Neural cell (in vitro differentiated cells): ENCODE data around the gene FOLR2. TPM values are rescaled to one million over a fixed set of nuclear protein-coding genes. Genes with fewer than 3 reads are reported as not detected.
"Not testable (repeated sequence)": the region's sequence is repeated elsewhere in the genome, so short reads cannot be mapped to it uniquely, and the experiment has no call there.

Experiments
- H2AFZ ChIP-seq: fragments of 200-600, 300-800 bp; sonication (generic), shearing (Covaris generic); 2 replicates; pipeline ENCODE4 v1.6.0; 2014; ENCODE audit warnings: low read depth, mild to moderate bottlenecking, antibody characterized with exemption, low read length, moderate library complexity
- H3F3A ChIP-seq: fragments of 200-600 bp; shearing (Covaris generic); 2 replicates; pipeline ENCODE4 v1.6.1; 2016; ENCODE audit warnings: mild to moderate bottlenecking, moderate library complexity, mixed read lengths, antibody characterized with exemption, low read length; ENCODE audit not compliant: insufficient read depth, poor library complexity, severe bottlenecking
- H3K27ac ChIP-seq: fragments of 200-600, 300-800 bp; sonication (generic), shearing (Covaris generic); 2 replicates; pipeline ENCODE4 v1.5.1; 2014; ENCODE audit warnings: mild to moderate bottlenecking, low read length, moderate library complexity
- H3K27me3 ChIP-seq: fragments of 300-800, 200-600 bp; sonication (generic), shearing (Covaris generic); 2 replicates; pipeline ENCODE4 v1.6.0; 2014; ENCODE audit warnings: mild to moderate bottlenecking, low read depth, low read length, moderate library complexity; ENCODE audit not compliant: insufficient read depth
- H3K36me3 ChIP-seq: fragments of 300-800, 200-600 bp; sonication (generic), shearing (Covaris generic); 2 replicates; pipeline ENCODE4 v1.5.1; 2014; ENCODE audit warnings: mild to moderate bottlenecking, antibody characterized with exemption, low read length, moderate library complexity; ENCODE audit not compliant: insufficient read depth
- H3K4me2 ChIP-seq: fragments of 300-800, 200-600 bp; sonication (generic), shearing (Covaris generic); 2 replicates; pipeline ENCODE4 v1.6.0; 2014; ENCODE audit warnings: mild to moderate bottlenecking, low read length
- H3K4me3 ChIP-seq: fragments of 300-800, 200-600 bp; sonication (generic), shearing (Covaris generic); 2 replicates; pipeline ENCODE4 v1.5.1; 2014; ENCODE audit warnings: mild to moderate bottlenecking, low read length, moderate library complexity
- H3K79me2 ChIP-seq: fragments of 200-600 bp; shearing (Covaris generic); replicated peaks from 2 replicates; pipeline ENCODE4 v1.6.0; 2014; ENCODE audit warnings: mild to moderate bottlenecking, low read length, moderate library complexity; ENCODE audit not compliant: insufficient read depth
- H3K9ac ChIP-seq: fragments of 300-800, 200-600 bp; sonication (generic), shearing (Covaris generic); 2 replicates; pipeline ENCODE4 v1.6.1; 2016; ENCODE audit warnings: mild to moderate bottlenecking, low read length, mixed read lengths
- H3K9me2 ChIP-seq: fragments of 200-600 bp; shearing (Covaris generic); 2 replicates; pipeline ENCODE4 v1.6.1; 2016; ENCODE audit warnings: mild to moderate bottlenecking, low read length, mixed read lengths; ENCODE audit not compliant: insufficient read depth
- H3K9me3 ChIP-seq: fragments of 200-600, 300-800 bp; sonication (generic), shearing (Covaris generic); 2 replicates; pipeline ENCODE4 v1.6.1; 2016; ENCODE audit warnings: mild to moderate bottlenecking, mixed run types, low read length, moderate library complexity, mixed read lengths
- H4K20me1 ChIP-seq: fragments of 200-600 bp; shearing (Covaris generic); 2 replicates; pipeline ENCODE4 v1.6.1; 2016; ENCODE audit warnings: mild to moderate bottlenecking, mixed run types; ENCODE audit not compliant: insufficient read depth
- CTCF ChIP-seq: fragments of 450-650 bp; IDR thresholded peaks from 2 replicates; pipeline ENCODE4 v1.5.1; 2014; ENCODE audit warnings: antibody characterized with exemption, mild to moderate bottlenecking, moderate library complexity; ENCODE audit not compliant: poor library complexity, severe bottlenecking
- EP300 ChIP-seq: fragments of 450-650 bp; conservative IDR thresholded peaks from 2 replicates; pipeline ENCODE4 v1.6.1; 2014; ENCODE audit warnings: antibody characterized with exemption, mild to moderate bottlenecking, moderate library complexity; ENCODE audit not compliant: poor library complexity, severe bottlenecking
- EZH2 ChIP-seq: fragments of 200-600, 300-800 bp; shearing (Covaris generic), sonication (generic); IDR thresholded peaks from 2 replicates; pipeline ENCODE4 v1.6.1; 2014; ENCODE audit warnings: antibody characterized with exemption, low read length, borderline replicate concordance, mild to moderate bottlenecking; ENCODE audit not compliant: insufficient read depth, poor library complexity, severe bottlenecking
- MXI1 ChIP-seq: fragments of 450-650 bp; conservative IDR thresholded peaks from 2 replicates; pipeline ENCODE4 v1.6.1; 2014; ENCODE audit warnings: antibody characterized with exemption, mild to moderate bottlenecking; ENCODE audit not compliant: poor library complexity, severe bottlenecking
- POLR2AphosphoS5 ChIP-seq: IDR thresholded peaks from 2 replicates; pipeline ENCODE4 v1.6.1; 2012
- RAD21 ChIP-seq: fragments of 450-650 bp; conservative IDR thresholded peaks from 2 replicates; pipeline ENCODE4 v1.6.1; 2014; ENCODE audit warnings: antibody characterized with exemption, mild to moderate bottlenecking, moderate library complexity
- REST ChIP-seq: IDR thresholded peaks from 2 replicates; pipeline ENCODE4 v1.6.1; 2012; ENCODE audit warnings: borderline replicate concordance
- SMC3 ChIP-seq: fragments of 450-650 bp; conservative IDR thresholded peaks from 2 replicates; pipeline ENCODE4 v1.6.1; 2014; ENCODE audit warnings: antibody characterized with exemption, mild to moderate bottlenecking, moderate library complexity; ENCODE audit not compliant: poor library complexity
- TAF1 ChIP-seq: IDR thresholded peaks from 2 replicates; pipeline ENCODE4 v1.6.1; 2012; ENCODE audit warnings: low read depth
- polyA plus RNA-seq: library from polyadenylated mRNA; depleted of rRNA; stranded (reverse); fragments of >200 nt; gene quantifications from 2 replicates; pipeline ENCODE4 v1.2.3, GENCODE V29; 2014

FOLR2 gene
- polyA plus RNA-seq, 1 donor from 2014 or later = not detected

- TF ChIP-seq EP300 = no peak
- no peak for TF ChIP-seq POLR2AphosphoS5
- no peak for TF ChIP-seq EZH2
- TF ChIP-seq TAF1 = no peak
- no peak for TF ChIP-seq MXI1
- TF ChIP-seq CTCF = no peak
- no peak for TF ChIP-seq RAD21
- TF ChIP-seq SMC3 = no peak
- TF ChIP-seq REST = no peak
- Histone ChIP-seq H4K20me1 (no peaks in the 10 kb centered on the region), H3K9me3 (no peaks in the 10 kb centered on the region), H3K27me3 (no peaks in the 10 kb centered on the region), H3K9ac (no peak overlapping the region), H3K4me3 (no peak overlapping the region), H2AFZ (no peak overlapping the region), H3F3A (no peaks in the 10 kb centered on the region), H3K79me2 (no peaks in the 10 kb centered on the region), H3K4me2 (no peak overlapping the region), H3K36me3 (no peaks in the 10 kb centered on the region), H3K9me2 (no peaks in the 10 kb centered on the region), H3K27ac (no peak overlapping the region)
Measured at GRCh38 chr11:72179804-72180396, 36.7 kb upstream of the FOLR2 start.

GRCh38 chr11:72180892-72181552 lies 35.6 kb upstream of the FOLR2 start:
- not testable (repeated sequence) for H3K36me3 ChIP-seq, H3K4me3 ChIP-seq, H3K9me2 ChIP-seq, H3K9me3 ChIP-seq, H3K79me2 ChIP-seq, H3K4me2 ChIP-seq, H3K27ac ChIP-seq, H3K9ac ChIP-seq, H3F3A ChIP-seq, H3K27me3 ChIP-seq, H4K20me1 ChIP-seq, H2AFZ ChIP-seq

DNA sequence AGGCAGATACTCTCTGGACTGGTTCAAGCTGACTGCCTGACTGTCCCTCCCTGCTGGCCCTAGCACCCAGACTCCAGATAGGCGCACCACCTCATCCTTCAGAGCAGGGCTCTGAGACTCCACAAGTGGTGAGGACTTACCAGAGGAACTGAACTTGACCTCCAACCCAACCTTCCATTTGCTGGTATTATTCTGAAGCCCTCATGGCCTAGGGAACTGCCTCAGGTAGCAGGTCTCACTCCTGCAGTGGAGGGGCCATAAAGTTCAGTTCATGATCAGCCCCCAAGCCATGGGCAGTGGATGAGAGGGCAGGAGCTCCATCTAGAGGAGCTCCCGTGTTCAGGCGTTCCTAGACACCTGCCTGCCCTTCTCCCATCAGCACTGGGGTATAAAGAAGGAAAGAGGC lies 35.0 kb upstream of the FOLR2 start:
- H3K9me2 ChIP-seq, H3K27ac ChIP-seq, H3K79me2 ChIP-seq, H3K27me3 ChIP-seq, H3F3A ChIP-seq, H3K4me2 ChIP-seq, H3K36me3 ChIP-seq, H3K9me3 ChIP-seq, H3K9ac ChIP-seq, H3K4me3 ChIP-seq, H4K20me1 ChIP-seq, H2AFZ ChIP-seq: not testable (repeated sequence)
